Measurements from ENCODE around the gene PF4V1. TPM values are rescaled to one million over a fixed set of nuclear protein-coding genes. Genes with fewer than 3 reads are reported as not detected.

Gene PF4V1
- total and polyA plus RNA-seq, 9 of the 15 experiments (the other 6 are each of a cell fraction or from before 2014, with no cell fraction given), result not detected

DNA sequence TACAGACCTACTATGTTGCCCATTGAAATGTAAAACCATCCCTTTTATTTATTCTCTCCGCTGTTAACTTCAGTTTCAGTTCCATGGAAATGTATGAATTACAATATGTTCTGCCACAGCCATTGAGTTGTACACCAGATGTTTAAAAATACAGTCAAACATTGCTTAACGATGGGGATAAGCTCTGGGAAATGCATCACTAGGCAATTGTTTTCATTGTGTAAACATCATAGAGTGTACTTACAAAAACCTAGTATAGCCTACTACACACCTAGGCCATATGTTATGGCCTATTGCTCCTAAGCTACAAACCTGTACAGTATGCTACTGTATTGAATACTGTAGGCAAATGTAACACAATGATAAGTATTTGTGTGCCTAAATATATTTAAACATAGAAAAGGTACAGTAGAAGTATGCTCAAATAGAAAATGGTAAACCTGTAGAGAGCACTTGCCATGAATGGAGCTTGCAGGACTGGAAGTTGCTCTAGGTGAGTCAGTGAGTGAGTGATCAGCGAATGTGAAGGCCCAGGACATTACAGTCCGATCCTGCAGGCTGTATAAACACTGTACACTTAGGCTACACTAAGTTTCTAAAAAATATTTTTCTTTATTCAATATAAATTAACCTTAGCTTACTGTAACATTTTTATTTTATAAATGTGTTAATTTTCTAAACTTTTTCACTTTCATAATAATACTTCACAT lies 2.7 kb upstream of the PF4V1 start:
- Histone ChIP-seq H3K4me3 (no peak overlapping the region), H3K9ac (ENCODE audit: insufficient read depth in 1 of 2, low read depth in 2 of 2, low read length in 2 of 2) (no peak overlapping the region), H3K79me2 (ENCODE audit: control insufficient read depth, insufficient read depth, low read length) (no peaks in the 10 kb centered on the region), H3K27me3 (ENCODE audit: control insufficient read depth in 2 of 2, insufficient read depth in 2 of 2, low read length in 2 of 2) (no peaks in the 10 kb centered on the region), H2AFZ (ENCODE audit: low read depth, low read length) (no peak overlapping the region), H4K20me1 (replicated peaks; ENCODE audit: control insufficient read depth, insufficient read depth, low read length) (no peaks in the 10 kb centered on the region), H3K27ac (ENCODE audit: extremely low read depth, low read depth, low read length) (no peak overlapping the region), H3K4me2 (ENCODE audit: insufficient read depth, low read length) (no peak overlapping the region), H3K36me3 (ENCODE audit: control insufficient read depth, insufficient read depth, low read length) (no peaks in the 10 kb centered on the region), H3K9me1 (ENCODE audit: control insufficient read depth, insufficient read depth, low read length) (no peaks in the 10 kb centered on the region), H3K9me3 (replicated peaks; ENCODE audit: control insufficient read depth, insufficient read depth, low read depth, low read length) (no peaks in the 10 kb centered on the region), H3K4me1 (replicated peaks in 1 of 2; ENCODE audit: control insufficient read depth in 2 of 2, insufficient read depth in 2 of 2, low read length in 2 of 2) (peaks cover 0 to 5% of the 10 kb centered on the region in 2 experiments; a peak in 1 of 5 replicates)
- no peak for FAIRE-seq
- CTCF ChIA-PET (ENCODE audit: low intra/inter-chr PET ratio), result no interaction called here
- BruUV-seq (replicated peaks), result no TSS peak
- TF ChIP-seq TARDBP (IDR thresholded peaks at IDR 0.05), result no peak
- POLR2A ChIA-PET, result no interaction called here
- 55% methylated on average over 4 of the region's 4 CpGs for WGBS (ENCODE audit: insufficient coverage, low coverage, missing lambda C conversion rate)
- in situ Hi-C loops (cut with MboI) (no loop called here), intact Hi-C loops (cut with micrococcal nuclease) (no loop called here)
- ATAC-seq, result no peak
- no peak for DNase-seq (ENCODE audit: extremely low read depth in 1 of 4, low spot score in 3 of 4)

DNA sequence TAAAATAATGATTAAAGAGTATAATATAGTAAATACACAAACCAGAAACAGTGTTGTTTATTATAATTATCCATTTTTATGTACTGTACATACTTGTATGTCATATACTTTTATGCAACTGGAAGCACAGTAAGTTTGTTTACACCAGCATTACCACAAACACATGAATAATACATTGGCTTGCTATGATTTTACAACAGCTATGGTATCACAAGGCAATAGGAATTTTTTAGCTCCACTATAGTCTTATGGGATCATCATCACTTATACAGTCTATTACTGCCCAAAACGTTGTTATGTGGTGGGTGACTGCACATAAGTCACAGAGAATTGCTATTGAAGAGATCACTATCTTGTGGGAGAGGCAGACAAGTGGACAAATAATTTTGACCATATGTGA lies 1.8 kb upstream of the PF4V1 start:
- Histone ChIP-seq H3K9me3 (replicated peaks; ENCODE audit: control insufficient read depth, insufficient read depth, low read depth, low read length) (no peaks in the 10 kb centered on the region), H4K20me1 (replicated peaks; ENCODE audit: control insufficient read depth, insufficient read depth, low read length) (no peaks in the 10 kb centered on the region), H3K4me3 (no peak overlapping the region), H3K9ac (ENCODE audit: insufficient read depth in 1 of 2, low read depth in 2 of 2, low read length in 2 of 2) (no peak overlapping the region), H3K27me3 (ENCODE audit: control insufficient read depth in 2 of 2, insufficient read depth in 2 of 2, low read length in 2 of 2) (no peaks in the 10 kb centered on the region), H2AFZ (ENCODE audit: low read depth, low read length) (no peak overlapping the region), H3K4me1 (replicated peaks in 1 of 2; ENCODE audit: control insufficient read depth in 2 of 2, insufficient read depth in 2 of 2, low read length in 2 of 2) (peaks cover 0 to 5% of the 10 kb centered on the region in 2 experiments; a peak in 1 of 5 replicates), H3K9me1 (ENCODE audit: control insufficient read depth, insufficient read depth, low read length) (no peaks in the 10 kb centered on the region), H3K79me2 (ENCODE audit: control insufficient read depth, insufficient read depth, low read length) (no peaks in the 10 kb centered on the region), H3K4me2 (ENCODE audit: insufficient read depth, low read length) (no peak overlapping the region), H3K27ac (ENCODE audit: extremely low read depth, low read depth, low read length) (no peak overlapping the region), H3K36me3 (ENCODE audit: control insufficient read depth, insufficient read depth, low read length) (no peaks in the 10 kb centered on the region)
- intact Hi-C loops (cut with micrococcal nuclease), result no loop called here
- 6% methylated on average over 1 of the region's 1 CpG for WGBS (ENCODE audit: insufficient coverage, low coverage, missing lambda C conversion rate)
- ATAC-seq (no peak), FAIRE-seq (no peak), DNase-seq (ENCODE audit: extremely low read depth in 1 of 4, low spot score in 3 of 4) (no peak)
- in situ Hi-C loops (cut with MboI), result no loop called here
- POLR2A ChIA-PET, result no interaction called here
- BruUV-seq (replicated peaks), result no TSS peak
- CTCF ChIA-PET (ENCODE audit: low intra/inter-chr PET ratio), result no interaction called here
- TF ChIP-seq, protein P1, sequence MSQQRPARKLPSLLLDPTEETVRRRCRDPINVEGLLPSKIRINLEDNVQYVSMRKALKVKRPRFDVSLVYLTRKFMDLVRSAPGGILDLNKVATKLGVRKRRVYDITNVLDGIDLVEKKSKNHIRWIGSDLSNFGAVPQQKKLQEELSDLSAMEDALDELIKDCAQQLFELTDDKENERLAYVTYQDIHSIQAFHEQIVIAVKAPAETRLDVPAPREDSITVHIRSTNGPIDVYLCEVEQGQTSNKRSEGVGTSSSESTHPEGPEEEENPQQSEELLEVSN (IDR thresholded peaks at IDR 0.05; ENCODE audit: borderline replicate concordance in 1 of 2, extremely low read depth in 1 of 2, insufficient read depth in 1 of 2, insufficient read length in 1 of 2, low read depth in 1 of 2, low read length in 1 of 2, poor library complexity in 1 of 2, severe bottlenecking in 1 of 2), result no peak
- TF ChIP-seq, protein P2, sequence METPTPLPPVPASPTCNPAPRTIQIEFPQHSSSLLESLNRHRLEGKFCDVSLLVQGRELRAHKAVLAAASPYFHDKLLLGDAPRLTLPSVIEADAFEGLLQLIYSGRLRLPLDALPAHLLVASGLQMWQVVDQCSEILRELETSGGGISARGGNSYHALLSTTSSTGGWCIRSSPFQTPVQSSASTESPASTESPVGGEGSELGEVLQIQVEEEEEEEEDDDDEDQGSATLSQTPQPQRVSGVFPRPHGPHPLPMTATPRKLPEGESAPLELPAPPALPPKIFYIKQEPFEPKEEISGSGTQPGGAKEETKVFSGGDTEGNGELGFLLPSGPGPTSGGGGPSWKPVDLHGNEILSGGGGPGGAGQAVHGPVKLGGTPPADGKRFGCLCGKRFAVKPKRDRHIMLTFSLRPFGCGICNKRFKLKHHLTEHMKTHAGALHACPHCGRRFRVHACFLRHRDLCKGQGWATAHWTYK (CRISPR knock-in tag; IDR thresholded peaks at IDR 0.05), result no peak
- TF ChIP-seq POLR3A (IDR thresholded peaks at IDR 0.05; ENCODE audit: borderline replicate concordance, extremely low read depth, insufficient read depth, insufficient read length) (no peak), MBD2 (IDR thresholded peaks at IDR 0.05; ENCODE audit: borderline replicate concordance, low read depth) (no peak), TCFL5 (CRISPR knock-in tag; conservative IDR thresholded peaks at IDR 0.05) (no peak)
- TF ChIP-seq, protein P3, sequence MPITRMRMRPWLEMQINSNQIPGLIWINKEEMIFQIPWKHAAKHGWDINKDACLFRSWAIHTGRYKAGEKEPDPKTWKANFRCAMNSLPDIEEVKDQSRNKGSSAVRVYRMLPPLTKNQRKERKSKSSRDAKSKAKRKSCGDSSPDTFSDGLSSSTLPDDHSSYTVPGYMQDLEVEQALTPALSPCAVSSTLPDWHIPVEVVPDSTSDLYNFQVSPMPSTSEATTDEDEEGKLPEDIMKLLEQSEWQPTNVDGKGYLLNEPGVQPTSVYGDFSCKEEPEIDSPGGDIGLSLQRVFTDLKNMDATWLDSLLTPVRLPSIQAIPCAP (CRISPR knock-in tag; IDR thresholded peaks at IDR 0.05; ENCODE audit: borderline replicate concordance), result no peak
- TF ChIP-seq, protein P4, sequence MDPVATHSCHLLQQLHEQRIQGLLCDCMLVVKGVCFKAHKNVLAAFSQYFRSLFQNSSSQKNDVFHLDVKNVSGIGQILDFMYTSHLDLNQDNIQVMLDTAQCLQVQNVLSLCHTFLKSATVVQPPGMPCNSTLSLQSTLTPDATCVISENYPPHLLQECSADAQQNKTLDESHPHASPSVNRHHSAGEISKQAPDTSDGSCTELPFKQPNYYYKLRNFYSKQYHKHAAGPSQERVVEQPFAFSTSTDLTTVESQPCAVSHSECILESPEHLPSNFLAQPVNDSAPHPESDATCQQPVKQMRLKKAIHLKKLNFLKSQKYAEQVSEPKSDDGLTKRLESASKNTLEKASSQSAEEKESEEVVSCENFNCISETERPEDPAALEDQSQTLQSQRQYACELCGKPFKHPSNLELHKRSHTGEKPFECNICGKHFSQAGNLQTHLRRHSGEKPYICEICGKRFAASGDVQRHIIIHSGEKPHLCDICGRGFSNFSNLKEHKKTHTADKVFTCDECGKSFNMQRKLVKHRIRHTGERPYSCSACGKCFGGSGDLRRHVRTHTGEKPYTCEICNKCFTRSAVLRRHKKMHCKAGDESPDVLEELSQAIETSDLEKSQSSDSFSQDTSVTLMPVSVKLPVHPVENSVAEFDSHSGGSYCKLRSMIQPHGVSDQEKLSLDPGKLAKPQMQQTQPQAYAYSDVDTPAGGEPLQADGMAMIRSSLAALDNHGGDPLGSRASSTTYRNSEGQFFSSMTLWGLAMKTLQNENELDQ (CRISPR knock-in tag; IDR thresholded peaks at IDR 0.05; ENCODE audit: borderline replicate concordance), result no peak
